Adrenal gland (tissue), 12 donors: ENCODE data around the gene FGF16. TPM values are rescaled to one million over a fixed set of nuclear protein-coding genes. Genes with fewer than 3 reads are reported as not detected.

Source experiments
- DNase-seq, 7 donors: peaks; one replicate each; pipeline ENCODE4 v3.0.0-alpha.2; 2019 to 2020
- H3K27ac ChIP-seq, 5 donors: fragments of 200-600 bp; sonication (generic) in 4 of 5; 1 replicate in 3 of 5; 2 replicates in 2 of 5; pipeline versions ENCODE4 v1.5.1 to v1.8.0; 2016 to 2020; ENCODE audit warnings: mild to moderate bottlenecking in 1 of 5
- H3K27me3 ChIP-seq: fragments of 200-600 bp; 2 replicates; pipeline ENCODE4 v1.8.0; 2021
- H3K36me3 ChIP-seq, 2 donors: fragments of 200-600 bp; replicated peaks in 1 of 2; 1 replicate in 1 of 2; 2 replicates in 1 of 2; pipeline versions ENCODE4 v1.5.1 to v1.8.0; 2018 to 2022
- H3K4me1 ChIP-seq, 2 donors: fragments of 200-600 bp; replicated peaks in 1 of 2; 1 replicate in 1 of 2; 2 replicates in 1 of 2; pipeline versions ENCODE4 v1.5.1 to v1.8.0; 2018 to 2021
- H3K4me3 ChIP-seq, 4 donors: fragments of 200-600 bp; sonication (generic) in 3 of 4; one replicate each; pipeline ENCODE4 v1.5.1; 2016 to 2018
- H3K9me3 ChIP-seq, 3 donors: fragments of 200-600 bp; sonication (generic) in 1 of 3; replicated peaks in 1 of 3; 1 replicate in 2 of 3; 2 replicates in 1 of 3; pipeline versions ENCODE4 v1.5.1 to v1.8.0; 2016 to 2021
- CTCF ChIP-seq, 6 experiments: fragments of 450-650 bp in 4 of 6; fragments of 200-600 bp in 2 of 6; sonication (generic) in 1 of 6; IDR thresholded peaks; 1 replicate in 5 of 6; 2 replicates in 1 of 6; pipeline versions ENCODE4 v1.5.1 to v1.8.0; 2016 to 2021; ENCODE audit warnings: antibody characterized with exemption in 6 of 6, mild to moderate bottlenecking in 2 of 6, moderate library complexity in 1 of 6
- POLR2A ChIP-seq, 2 donors: fragments of 450-650 bp; IDR thresholded peaks; one replicate each; pipeline ENCODE4 v1.6.1; 2017; ENCODE audit warnings: antibody characterized with exemption in 2 of 2, mild to moderate bottlenecking in 2 of 2, moderate library complexity in 1 of 2
- WGBS, 4 donors: extraction: QIAGEN DNeasy Blood & Tissue Kit in 2 of 4; methylation state at CpG; one replicate each; pipeline versions ENCODE4 v1.1.5 to v1.1.7; 2013 to 2017; 5-methylcytosine and 5-hydroxymethylcytosine counted together
- intact Hi-C, 2 donors: fragments of 100-400 bp; cut with DNase I; formaldehyde crosslinking; loops; one replicate each; pipeline versions ENCODE4 v1.14.1 to v1.15.0; 2022 to 2023
- polyA plus RNA-seq, 3 donors: library from polyadenylated mRNA; stranded (reverse); fragments of 200-250 nt in 2 of 3; fragments of 350-450 nt in 1 of 3; fragmentation: Illumina TruSeq in 1 of 3; extraction: RNeasy Lipid Tissue Mini Kit (QIAGEN cat#74804) in 1 of 3; gene quantifications; one replicate each; pipeline ENCODE4 v1.2.3, GENCODE V29; 2013 to 2014
- total RNA-seq, 9 donors: library from RNA; depleted of rRNA in 4 of 9; stranded (reverse); fragments of >200 nt in 4 of 9; fragments of 120-200 nt in 1 of 9; fragmentation: NEBNext Ultra II Directional in 1 of 9; extraction: Animal tissue kit (Norgen Biotek cat#: 25700) in 1 of 9; gene quantifications; one replicate each; pipeline versions ENCODE4 v1.1.0 to v1.2.4, GENCODE V29; 2013 to 2023
- donor health status: healthy with polysubstance abuse.
- donor health status: Bipolar disorder and iron deficiency.
- donor health status: DM: yes; HTN: yes; CAD: no.
- donor health status: DM: no; HTN: no; CAD: no.
- donor health status: DM: no; HTN: no; CAD: no.
- donor health status: DM: yes; HTN: yes; CAD: no.

The FGF16 gene
- total and polyA plus RNA-seq, 12 donors: 0.06 to 0.18 (median 0.15) TPM; not detected in 9

- TF ChIP-seq CTCF (IDR thresholded peaks at IDR 0.05) (no peak), POLR2A (IDR thresholded peaks at IDR 0.05) (no peak)
- intact Hi-C loops: no loop called here
- H3K4me1 ChIP-seq: no peaks in the 10 kb centered on the region
- no peaks in the 10 kb centered on the region for H3K9me3 ChIP-seq
- DNase-seq: no peak
- H3K36me3 ChIP-seq: no peaks in the 10 kb centered on the region
- WGBS, 4 donors: 65 to 74% (median 67%) methylated on average over 4 of the region's 4 CpGs
- H3K27ac ChIP-seq: no peak overlapping the region
- peaks cover 13% of the 10 kb centered on the region for H3K27me3 ChIP-seq
- no peak overlapping the region for H3K4me3 ChIP-seq
Measured at GRCh38 chrX:77440330-77440729, 6.9 kb upstream of the FGF16 start.

GRCh38 chrX:77441033-77441432 is 6.2 kb upstream of the FGF16 start:
- no peak for DNase-seq
- intact Hi-C loops: no loop called here
- Histone ChIP-seq H3K27me3 (peaks cover 18% of the 10 kb centered on the region), H3K4me3 (no peak overlapping the region), H3K36me3 (no peaks in the 10 kb centered on the region), H3K4me1 (peaks cover 0 to under 1% of the 10 kb centered on the region in 2 donors), H3K27ac (no peak overlapping the region), H3K9me3 (no peaks in the 10 kb centered on the region)
- TF ChIP-seq CTCF (IDR thresholded peaks at IDR 0.05) (no peak), POLR2A (IDR thresholded peaks at IDR 0.05) (no peak)
- WGBS, 4 donors: 50 to 82% (median 65%) methylated on average over 1 of the region's 1 CpG

- no peaks in the 10 kb centered on the region for H3K36me3 ChIP-seq
- H3K9me3 ChIP-seq: no peaks in the 10 kb centered on the region
- H3K27ac ChIP-seq: no peak overlapping the region
- TF ChIP-seq POLR2A (IDR thresholded peaks at IDR 0.05) (no peak), CTCF (IDR thresholded peaks at IDR 0.05) (no peak)
- H3K27me3 ChIP-seq: peaks cover 22% of the 10 kb centered on the region
- peaks cover 0 to 4% of the 10 kb centered on the region in 2 donors for H3K4me1 ChIP-seq
- no peak overlapping the region for H3K4me3 ChIP-seq
- DNase-seq: no peak
- intact Hi-C loops: no loop called here
Measured at GRCh38 chrX:77441479-77441878, 5.7 kb upstream of the FGF16 start.

- Histone ChIP-seq H3K4me1 (peaks cover 0 to 4% of the 10 kb centered on the region in 2 donors), H3K27ac (no peak overlapping the region), H3K27me3 (peaks cover 32% of the 10 kb centered on the region), H3K36me3 (no peaks in the 10 kb centered on the region), H3K9me3 (no peaks in the 10 kb centered on the region), H3K4me3 (no peak overlapping the region)
- intact Hi-C loops: no loop called here
- TF ChIP-seq CTCF (IDR thresholded peaks at IDR 0.05) (no peak), POLR2A (IDR thresholded peaks at IDR 0.05) (no peak)
- DNase-seq: peak; percentile 19 to 60 (median 51)
- WGBS, 4 donors: 10 to 57% (median 41%) methylated on average over 1 of the region's 1 CpG
Measured at GRCh38 chrX:77442728-77443127, 4.5 kb upstream of the FGF16 start.
